ENCODE results near the gene SIPA1L3.

DNA sequence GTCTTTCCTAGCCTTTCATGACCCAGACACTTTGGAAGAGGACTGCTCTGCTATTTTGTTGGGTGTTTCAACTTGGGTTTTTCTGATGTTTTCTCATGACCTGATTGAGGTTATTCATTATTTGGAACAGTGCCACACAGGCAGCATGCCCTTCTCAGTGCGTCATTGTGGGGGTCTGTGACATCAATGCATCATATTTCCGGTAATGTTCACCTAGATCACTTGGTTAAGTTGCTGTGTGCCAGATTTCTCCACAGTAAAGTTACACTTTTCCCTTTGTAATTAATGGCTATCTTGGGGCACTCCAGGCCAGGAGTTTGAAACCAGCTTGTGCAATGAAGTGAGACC is 124.4 kb downstream of the SIPA1L3 start:
- TF ChIP-seq, protein P1, sequence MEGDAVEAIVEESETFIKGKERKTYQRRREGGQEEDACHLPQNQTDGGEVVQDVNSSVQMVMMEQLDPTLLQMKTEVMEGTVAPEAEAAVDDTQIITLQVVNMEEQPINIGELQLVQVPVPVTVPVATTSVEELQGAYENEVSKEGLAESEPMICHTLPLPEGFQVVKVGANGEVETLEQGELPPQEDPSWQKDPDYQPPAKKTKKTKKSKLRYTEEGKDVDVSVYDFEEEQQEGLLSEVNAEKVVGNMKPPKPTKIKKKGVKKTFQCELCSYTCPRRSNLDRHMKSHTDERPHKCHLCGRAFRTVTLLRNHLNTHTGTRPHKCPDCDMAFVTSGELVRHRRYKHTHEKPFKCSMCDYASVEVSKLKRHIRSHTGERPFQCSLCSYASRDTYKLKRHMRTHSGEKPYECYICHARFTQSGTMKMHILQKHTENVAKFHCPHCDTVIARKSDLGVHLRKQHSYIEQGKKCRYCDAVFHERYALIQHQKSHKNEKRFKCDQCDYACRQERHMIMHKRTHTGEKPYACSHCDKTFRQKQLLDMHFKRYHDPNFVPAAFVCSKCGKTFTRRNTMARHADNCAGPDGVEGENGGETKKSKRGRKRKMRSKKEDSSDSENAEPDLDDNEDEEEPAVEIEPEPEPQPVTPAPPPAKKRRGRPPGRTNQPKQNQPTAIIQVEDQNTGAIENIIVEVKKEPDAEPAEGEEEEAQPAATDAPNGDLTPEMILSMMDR (IDR thresholded peaks at IDR 0.05) = no peak
- TF ChIP-seq POLR2AphosphoS5 (IDR thresholded peaks at IDR 0.05; ENCODE audit: low read depth, low read length) (no peak), SIN3A (IDR thresholded peaks at IDR 0.05; ENCODE audit: borderline replicate concordance, insufficient read depth, low read depth, low read length) (no peak)

Data from Panc1 (cell line).